Caki2 (cell line): ENCODE results near the gene ANK3. TPM values are rescaled to one million over a fixed set of nuclear protein-coding genes. Genes with fewer than 3 reads are reported as not detected.
A peak's percentile ranks its signal among the peaks of the same experiment; 100 is the strongest.
"Not testable (repeated sequence)": the region's sequence is repeated elsewhere in the genome, so short reads cannot be mapped to it uniquely, and the experiment has no call there.

ENCODE experiments used
- DNase-seq: peaks from one replicate; pipeline ENCODE4 v3.0.0-alpha.2; 2015; ENCODE audit warnings: low read depth
- in situ Hi-C: cut with HindIII; loops from 2 replicates; pipeline ENCODE4 v1.10.0; 2016; ENCODE audit warnings: low sequenced_read_pairs, low pct_unique_long_range_greater_than_20kb, mixed read lengths
- total RNA-seq: library from RNA; depleted of rRNA; stranded (reverse); fragments of >200 nt; shearing (Covaris generic); gene quantifications from 2 replicates; pipeline ENCODE4 v1.2.3, GENCODE V29; 2014; ENCODE audit warnings: low replicate concordance

The ANK3 gene
- total RNA-seq, 1 experiment from 2014 or later, result 14.2 TPM

DNA sequence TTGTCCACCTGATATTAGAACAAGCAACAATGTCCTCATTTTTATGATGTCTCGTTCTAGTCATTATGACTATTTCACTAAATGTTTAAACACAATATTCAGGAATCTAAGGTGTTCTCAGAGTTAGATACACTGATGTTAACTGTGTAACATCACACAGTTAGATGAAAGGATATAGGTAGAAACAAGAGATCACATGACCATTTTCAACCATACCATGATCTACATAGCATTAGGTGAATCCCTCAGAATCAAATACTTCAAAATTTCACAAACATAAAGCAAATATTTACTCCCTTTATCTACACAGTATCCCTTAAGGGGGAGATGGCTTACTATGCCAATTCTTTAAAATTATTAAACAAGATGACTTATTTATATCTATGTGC, 90.3 kb downstream of the ANK3 start:
- no peak for DNase-seq
- in situ Hi-C loops, result no loop called here

DNA sequence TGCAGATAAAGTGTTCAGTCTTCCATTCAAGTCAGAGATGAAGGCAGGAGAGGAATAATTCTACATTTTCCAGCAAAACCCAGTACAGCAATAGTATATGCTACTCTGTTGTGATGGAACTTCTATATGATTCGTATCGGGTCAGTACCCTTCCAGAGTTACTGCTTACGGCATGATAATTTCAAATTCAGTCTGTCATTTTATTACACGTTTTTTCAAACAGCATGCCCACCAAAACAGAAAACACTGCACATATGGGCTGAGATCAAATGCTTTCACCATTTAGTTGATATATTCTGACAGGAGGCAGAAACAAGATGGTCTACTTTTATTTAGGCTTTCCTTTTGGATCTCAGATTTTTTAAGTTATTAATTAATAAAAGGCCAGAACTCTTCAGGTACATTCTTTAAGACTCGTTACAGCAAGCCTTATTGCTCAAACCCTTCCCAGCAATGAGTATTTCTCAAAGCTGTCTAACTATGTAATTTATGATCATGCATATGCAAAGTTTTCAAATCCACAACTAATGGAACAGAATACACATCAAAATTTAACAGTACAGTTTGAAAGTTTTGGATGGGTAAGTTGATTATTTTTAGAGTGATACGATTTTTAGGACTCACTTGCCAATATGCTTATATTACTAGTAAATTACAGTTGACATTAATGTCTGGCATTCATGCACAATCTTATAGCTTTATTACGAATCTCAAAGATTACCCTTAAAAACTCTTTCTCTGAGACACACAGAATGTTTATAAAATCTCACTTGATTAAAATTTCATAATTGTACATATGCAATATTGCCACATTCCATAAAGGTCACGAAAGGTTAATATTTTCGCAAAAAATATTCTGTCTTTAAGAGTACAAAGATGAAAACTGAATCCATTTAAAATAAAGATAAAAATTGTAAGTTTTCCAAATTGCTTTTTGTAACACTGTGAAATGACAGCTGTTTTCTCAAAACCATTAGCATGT, 91.0 kb downstream of the ANK3 start:
- in situ Hi-C loops, result no loop called here
- no peak for DNase-seq

- no peak for DNase-seq
- in situ Hi-C loops, result no loop called here
Measured at GRCh38 chr10:60296073-60296472, 93.6 kb downstream of the ANK3 start.

GRCh38 chr10:60295028-60295937, 94.4 kb downstream of the ANK3 start:
- DNase-seq, result no peak
- in situ Hi-C loops, result no loop called here

DNA sequence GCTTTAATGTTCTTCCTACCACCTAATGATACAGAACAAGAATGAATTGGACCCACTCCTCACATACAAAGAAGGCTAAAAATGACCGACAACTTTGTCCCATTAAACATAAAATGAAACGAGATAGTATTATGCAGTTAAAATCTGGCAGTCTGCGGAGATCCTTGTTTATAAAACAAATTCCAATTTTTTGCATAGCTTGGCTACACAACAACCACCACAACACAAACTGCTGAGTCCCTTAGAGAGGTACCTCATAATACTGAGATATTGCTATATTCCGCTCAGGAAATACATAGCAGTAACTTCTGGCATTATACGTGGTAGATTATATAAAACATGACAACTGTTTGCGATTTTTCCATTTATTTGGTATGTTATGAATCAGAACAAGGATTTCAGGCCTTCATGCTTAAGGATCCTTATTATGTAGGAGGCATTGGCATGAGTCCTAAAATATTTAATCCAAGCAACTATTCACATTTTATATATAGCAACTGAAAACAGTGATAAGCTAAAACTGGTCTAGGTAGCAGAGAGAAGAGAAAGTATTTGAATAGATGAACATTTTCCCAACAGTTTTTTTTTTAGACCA, 96.0 kb downstream of the ANK3 start:
- no peak for DNase-seq
- in situ Hi-C loops, result no loop called here

- in situ Hi-C loops, result no loop called here
Measured at GRCh38 chr10:60292998-60293397, 96.7 kb downstream of the ANK3 start.

GRCh38 chr10:60292536-60292935, 97.1 kb downstream of the ANK3 start:
- in situ Hi-C loops, DNase-seq: not testable (repeated sequence)

More at GRCh38 chr10:60292998-60293397, 96.7 kb downstream of the ANK3 start:
- DNase-seq, result no peak

GRCh38 chr10:60291344-60291930, 98.2 kb downstream of the ANK3 start:
- no peak for DNase-seq
- in situ Hi-C loops, result no loop called here

GRCh38 chr10:60290558-60290957, 99.1 kb downstream of the ANK3 start:
- DNase-seq, result no peak
- in situ Hi-C loops, result no loop called here

DNA sequence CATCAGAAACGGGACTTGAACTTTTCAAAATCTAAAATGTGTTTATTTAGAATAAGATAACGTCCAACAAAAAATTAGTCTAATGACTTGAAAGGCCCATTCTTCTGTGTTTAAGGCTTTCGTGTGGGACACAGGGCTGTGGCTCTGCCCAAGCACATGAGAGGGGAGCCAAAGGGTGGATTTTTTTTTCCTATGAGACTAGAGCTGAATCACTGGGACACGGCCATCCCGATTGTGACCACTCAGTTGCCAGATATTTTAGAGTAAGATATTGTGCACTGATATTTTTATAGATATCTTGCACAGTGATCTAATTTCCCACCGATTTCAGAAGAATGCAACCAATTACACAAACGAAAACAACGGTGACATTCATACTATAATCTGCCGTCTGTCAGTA, 99.9 kb downstream of the ANK3 start:
- in situ Hi-C loops, result no loop called here
- DNase-seq, result no peak

DNA sequence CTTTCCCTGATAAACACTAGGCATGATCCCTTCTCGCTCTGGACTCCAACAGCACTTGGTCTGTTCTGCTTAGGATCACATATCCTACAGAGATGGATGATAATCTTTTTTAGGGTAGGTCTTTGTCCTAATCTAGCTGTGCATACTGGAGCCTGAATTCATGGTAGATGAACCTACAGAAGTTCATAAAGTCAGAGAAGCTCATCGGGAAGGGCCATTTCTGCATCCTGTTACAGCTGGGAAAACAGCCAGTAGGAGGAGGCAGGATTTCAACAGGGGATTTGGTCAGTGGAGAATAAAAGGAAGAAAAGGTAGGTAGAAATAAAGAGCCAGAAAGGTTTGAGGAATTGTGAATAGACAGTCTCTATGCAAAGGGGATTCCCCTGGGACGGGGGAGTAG, 101.4 kb downstream of the ANK3 start:
- DNase-seq, result no peak
- in situ Hi-C loops, result no loop called here

DNA sequence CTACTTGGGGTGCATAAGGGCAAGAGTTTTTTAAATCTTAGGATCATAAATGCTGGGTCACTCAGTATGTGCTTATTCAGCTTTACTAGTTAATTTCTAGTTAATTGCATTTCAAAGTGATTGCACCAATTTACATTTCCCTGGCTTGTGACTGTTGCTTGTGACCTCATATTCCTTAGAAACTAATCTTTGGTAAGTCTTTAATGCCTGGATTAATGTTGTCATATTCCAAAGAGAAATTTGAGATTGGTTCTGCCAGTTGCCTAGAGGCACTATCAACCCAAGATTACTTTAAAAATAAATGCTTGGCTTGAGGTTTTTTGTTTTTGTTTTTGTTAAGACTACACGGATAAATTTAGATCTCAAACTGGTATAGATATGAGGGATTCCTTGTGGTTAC, 103.1 kb downstream of the ANK3 start:
- no peak for DNase-seq
- in situ Hi-C loops, result no loop called here

DNA sequence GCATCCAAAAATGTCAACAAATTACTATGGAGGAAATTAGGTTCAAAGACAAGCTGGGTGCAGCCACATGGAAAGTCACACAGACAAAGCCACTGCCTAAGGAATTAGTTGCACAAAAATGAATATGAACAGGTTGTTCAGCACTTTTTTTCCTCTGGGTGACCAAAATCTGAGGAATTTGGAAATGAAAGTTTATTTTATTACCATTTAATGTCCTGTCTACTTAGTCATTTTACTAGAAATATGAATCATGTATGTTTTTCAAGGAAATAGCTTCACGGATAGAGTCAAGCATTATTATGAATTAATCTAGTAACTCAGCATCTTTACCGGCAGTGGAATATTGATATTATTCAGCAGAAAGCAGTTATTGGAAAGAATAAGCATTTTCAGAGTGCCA, 106.3 kb downstream of the ANK3 start:
- in situ Hi-C loops, result no loop called here
- no peak for DNase-seq

GRCh38 chr10:60282771-60283353, 106.8 kb downstream of the ANK3 start:
- in situ Hi-C loops, result no loop called here
- peak; percentile 77 for DNase-seq

GRCh38 chr10:60281792-60282353, 107.8 kb downstream of the ANK3 start:
- peak; percentile 77 for DNase-seq
- in situ Hi-C loops, result no loop called here

DNA sequence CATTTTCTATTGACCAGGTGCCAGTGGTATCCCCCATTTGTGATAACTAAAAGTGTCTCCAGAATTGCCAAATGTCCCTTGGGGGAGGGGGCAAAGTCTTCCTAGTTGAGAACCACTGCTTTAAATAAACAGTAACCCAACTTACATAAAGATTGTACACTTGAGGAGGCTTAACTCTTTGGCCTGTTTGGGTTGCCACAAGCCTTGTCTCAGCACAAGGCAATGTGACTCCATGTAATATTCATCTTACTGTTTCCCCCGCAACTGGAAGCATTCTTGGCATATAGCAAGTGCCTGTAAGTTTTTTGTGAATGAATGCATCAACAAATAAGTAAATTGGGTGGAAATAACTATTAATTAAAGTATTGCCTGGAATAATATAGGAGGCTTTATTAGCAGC, 108.3 kb downstream of the ANK3 start:
- in situ Hi-C loops, result no loop called here

GRCh38 chr10:60280475-60280874, 109.2 kb downstream of the ANK3 start:
- DNase-seq, result peak; percentile 3
- in situ Hi-C loops, result no loop called here

More for the DNA sequence above, 108.3 kb downstream of the ANK3 start:
- DNase-seq, result peak; percentile 70

GRCh38 chr10:60277656-60278055, 112.0 kb downstream of the ANK3 start:
- in situ Hi-C loops, result no loop called here
- DNase-seq, result no peak
